ENCODE data around the gene OBSCN. TPM values are rescaled to one million over a fixed set of nuclear protein-coding genes. Genes with fewer than 3 reads are reported as not detected.
A peak's percentile ranks its signal among the peaks of the same experiment; 100 is the strongest.

OBSCN gene
- total and polyA plus RNA-seq, 2 of the 13 experiments (the other 11 are each of a cell fraction or from before 2014, with no cell fraction given) = 0.20 TPM

GRCh38 chr1:228166170-228166936 is 41.5 kb upstream of the OBSCN start (continued):
- no peak for TF ChIP-seq ZNF790 (CRISPR knock-in tag; IDR thresholded peaks at IDR 0.05; ENCODE audit: borderline replicate concordance)
- no peak for TF ChIP-seq ZNF619 (CRISPR knock-in tag; IDR thresholded peaks at IDR 0.05)
- TF ChIP-seq TCF12 (IDR thresholded peaks at IDR 0.05) = no peak
- no peak; the same call in 1 of the 2 replicates for TF ChIP-seq TCF12 (CRISPR knock-in tag; IDR thresholded peaks at IDR 0.05)
- 0 out of 2 replicates have a peak, but pooled peaks have one; percentile 69 for TF ChIP-seq HNRNPL (IDR thresholded peaks at IDR 0.05; ENCODE audit: low read depth, low read length)
- TF ChIP-seq ZBTB8A (CRISPR knock-in tag; IDR thresholded peaks at IDR 0.05; ENCODE audit: borderline replicate concordance, low read depth) = no peak
- TF ChIP-seq TBX3 (IDR thresholded peaks at IDR 0.05; ENCODE audit: borderline replicate concordance) = peak; percentile 54; the same call in 1 of the 2 replicates
- TF ChIP-seq MTERF4 (CRISPR knock-in tag; IDR thresholded peaks at IDR 0.05) = peak; percentile 50; the same call in 1 of the 2 replicates
- TF ChIP-seq FOXK1 (CRISPR knock-in tag; IDR thresholded peaks at IDR 0.05; ENCODE audit: borderline replicate concordance, low read depth) = peak; percentile 64; the same call in 1 of the 2 replicates
- 0 out of 2 replicates have a peak, but pooled peaks have one; percentile 23 for TF ChIP-seq ZNF800 (CRISPR knock-in tag; IDR thresholded peaks at IDR 0.05)
- TF ChIP-seq ZNF558 (CRISPR knock-in tag; IDR thresholded peaks at IDR 0.05; ENCODE audit: borderline replicate concordance) = no peak
- TF ChIP-seq STAG1 (CRISPR knock-in tag; IDR thresholded peaks at IDR 0.05) = peak; percentile 45
- 0 out of 2 replicates have a peak, but pooled peaks have one; percentile 46 for TF ChIP-seq BORCS8-MEF2B (CRISPR knock-in tag; IDR thresholded peaks at IDR 0.05)
- 0 out of 2 replicates have a peak, but pooled peaks have one; percentile 8 for TF ChIP-seq ETV5 (CRISPR knock-in tag; IDR thresholded peaks at IDR 0.05; ENCODE audit: borderline replicate concordance)
- TF ChIP-seq ZNF124 (CRISPR knock-in tag; IDR thresholded peaks at IDR 0.05) = 0 out of 2 replicates have a peak, but pooled peaks have one; percentile 54
- TF ChIP-seq ZNF841 (CRISPR knock-in tag; IDR thresholded peaks at IDR 0.05; ENCODE audit: borderline replicate concordance) = no peak; the same call in 1 of the 2 replicates
- no peak for TF ChIP-seq RARG (CRISPR knock-in tag; IDR thresholded peaks at IDR 0.05; ENCODE audit: low read depth)
- no peak for TF ChIP-seq ZNF18 (CRISPR knock-in tag; IDR thresholded peaks at IDR 0.05; ENCODE audit: insufficient replicate concordance)
- peak; percentile 37; the same call in 1 of the 2 replicates for TF ChIP-seq MNT (IDR thresholded peaks at IDR 0.05)
- no peak for TF ChIP-seq RORA (CRISPR knock-in tag; IDR thresholded peaks at IDR 0.05)
- 0 out of 2 replicates have a peak, but pooled peaks have one; percentile 16 for TF ChIP-seq MEF2D (CRISPR knock-in tag; IDR thresholded peaks at IDR 0.05)
- peak; percentile 75; the same call in 1 of the 2 replicates for TF ChIP-seq TFAP4 (IDR thresholded peaks at IDR 0.05; ENCODE audit: borderline replicate concordance, low read depth)
